AG04450 (cell line): ENCODE measurements around the gene TRAF4. TPM values are rescaled to one million over a fixed set of nuclear protein-coding genes. Genes with fewer than 3 reads are reported as not detected.

ENCODE experiments used
- CTCF ChIA-PET: fragments of 300-600, 350-600 bp; formaldehyde crosslinking; extraction: SDS; loops from one replicate; lab custom pipeline; 2022; ENCODE audit warnings: antibody characterized with exemption, inconsistent platforms; lab: Charles Lee
- POLR2A ChIA-PET: fragments of 350-600 bp; formaldehyde crosslinking; extraction: SDS; loops from one replicate; lab custom pipeline; 2021; ENCODE audit warnings: antibody characterized with exemption, inconsistent platforms; lab: Yijun Ruan, JAX
- DNase-seq: peaks from one replicate; pipeline ENCODE4 v3.0.0-alpha.2; 2011; ENCODE audit warnings: low read depth, low spot score
- H3K27ac ChIP-seq: one replicate; pipeline ENCODE4 v1.5.1; 2012; ENCODE audit warnings: low read depth, low read length, control low read depth
- H3K27me3 ChIP-seq: one replicate; pipeline ENCODE4 v1.6.0; 2012; ENCODE audit warnings: low read length; ENCODE audit not compliant: control insufficient read depth, insufficient read depth
- H3K4me3 ChIP-seq: 2 replicates; pipeline ENCODE4 v1.5.1; 2011; ENCODE audit warnings: mild to moderate bottlenecking, low read depth, low read length, control low read depth
- H3K9me3 ChIP-seq: 2 replicates; pipeline ENCODE4 v1.5.1; 2012; ENCODE audit warnings: low read length; ENCODE audit not compliant: control insufficient read depth, insufficient read depth
- polyA plus RNA-seq: library from polyadenylated mRNA; depleted of rRNA; stranded (reverse); fragments of >200 nt; gene quantifications from 2 replicates; pipeline ENCODE4 v1.2.3, GENCODE V29; 2011
- TF ChIP-seq, protein P1 (sequence below): IDR thresholded peaks from 2 replicates; pipeline ENCODE4 v1.5.1; 2011; ENCODE audit warnings: low read depth, low read length, control low read depth, inconsistent platforms

The TRAF4 gene
- polyA plus RNA-seq, 1 experiment, result 26.1 TPM

DNA sequence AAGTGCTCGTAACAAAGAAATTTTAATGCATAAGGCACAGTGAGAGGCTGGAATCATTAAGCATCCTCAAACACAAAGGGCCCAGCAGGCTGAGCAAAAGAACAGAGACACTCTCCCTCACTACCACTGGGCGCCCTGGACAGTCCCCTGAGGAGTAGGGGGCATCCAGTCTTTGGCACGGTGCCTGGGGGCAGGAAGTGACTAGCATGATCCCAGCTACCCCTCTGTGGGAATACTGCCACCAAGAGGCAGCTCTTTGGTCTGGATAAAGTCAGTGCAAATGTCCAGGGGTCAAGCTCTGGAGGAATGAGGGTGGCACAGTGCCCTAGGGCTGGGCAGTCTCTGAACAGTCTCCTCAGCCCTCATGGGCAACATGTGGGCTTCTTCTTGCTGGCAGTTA, 29.5 kb upstream of the TRAF4 start:
- DNase-seq, result no peak
- Histone ChIP-seq H3K27ac (no peak overlapping the region), H3K4me3 (no peak overlapping the region), H3K27me3 (no peaks in the 10 kb centered on the region), H3K9me3 (no peaks in the 10 kb centered on the region; the same call in 1 of the 2 replicates)
- CTCF ChIA-PET, result no interaction called here
- TF ChIP-seq, protein P1, sequence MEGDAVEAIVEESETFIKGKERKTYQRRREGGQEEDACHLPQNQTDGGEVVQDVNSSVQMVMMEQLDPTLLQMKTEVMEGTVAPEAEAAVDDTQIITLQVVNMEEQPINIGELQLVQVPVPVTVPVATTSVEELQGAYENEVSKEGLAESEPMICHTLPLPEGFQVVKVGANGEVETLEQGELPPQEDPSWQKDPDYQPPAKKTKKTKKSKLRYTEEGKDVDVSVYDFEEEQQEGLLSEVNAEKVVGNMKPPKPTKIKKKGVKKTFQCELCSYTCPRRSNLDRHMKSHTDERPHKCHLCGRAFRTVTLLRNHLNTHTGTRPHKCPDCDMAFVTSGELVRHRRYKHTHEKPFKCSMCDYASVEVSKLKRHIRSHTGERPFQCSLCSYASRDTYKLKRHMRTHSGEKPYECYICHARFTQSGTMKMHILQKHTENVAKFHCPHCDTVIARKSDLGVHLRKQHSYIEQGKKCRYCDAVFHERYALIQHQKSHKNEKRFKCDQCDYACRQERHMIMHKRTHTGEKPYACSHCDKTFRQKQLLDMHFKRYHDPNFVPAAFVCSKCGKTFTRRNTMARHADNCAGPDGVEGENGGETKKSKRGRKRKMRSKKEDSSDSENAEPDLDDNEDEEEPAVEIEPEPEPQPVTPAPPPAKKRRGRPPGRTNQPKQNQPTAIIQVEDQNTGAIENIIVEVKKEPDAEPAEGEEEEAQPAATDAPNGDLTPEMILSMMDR, result no peak
- POLR2A ChIA-PET, result no interaction called here

DNA sequence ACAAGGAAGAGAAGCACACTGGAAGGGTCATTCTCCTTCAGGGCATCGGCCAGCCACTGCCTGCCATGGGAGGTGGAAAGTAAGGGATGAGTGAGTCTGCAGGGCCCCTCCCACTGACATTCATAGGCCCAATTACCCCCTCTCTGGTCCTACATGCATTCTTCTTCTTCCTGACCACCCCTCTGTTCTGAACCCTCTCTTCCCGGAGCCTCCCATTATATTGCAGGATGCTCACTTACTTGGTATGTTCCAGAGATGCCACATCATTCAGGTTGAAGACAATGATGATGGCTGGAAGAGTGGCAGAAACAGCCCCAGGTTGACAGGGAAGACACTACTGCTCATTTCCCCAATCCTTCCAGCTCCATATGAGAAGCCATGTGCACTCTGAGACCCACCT, 28.6 kb upstream of the TRAF4 start:
- Histone ChIP-seq H3K4me3 (peak overlapping the region; percentile 85), H3K27ac (no peak overlapping the region), H3K9me3 (no peaks in the 10 kb centered on the region; the same call in 1 of the 2 replicates), H3K27me3 (no peaks in the 10 kb centered on the region)
- CTCF ChIA-PET, result interaction anchor here (1.2 kb wide), 1 partner anchor 238 kb away, joined by 4 read pairs; no protein-coding TSS in a partner anchor
- TF ChIP-seq, protein P1, result no peak
- POLR2A ChIA-PET, result interaction anchor here (0.6 kb wide), 1 partner anchor 54 kb away, joined by 11 read pairs; no protein-coding TSS in a partner anchor
- DNase-seq, result no peak

DNA sequence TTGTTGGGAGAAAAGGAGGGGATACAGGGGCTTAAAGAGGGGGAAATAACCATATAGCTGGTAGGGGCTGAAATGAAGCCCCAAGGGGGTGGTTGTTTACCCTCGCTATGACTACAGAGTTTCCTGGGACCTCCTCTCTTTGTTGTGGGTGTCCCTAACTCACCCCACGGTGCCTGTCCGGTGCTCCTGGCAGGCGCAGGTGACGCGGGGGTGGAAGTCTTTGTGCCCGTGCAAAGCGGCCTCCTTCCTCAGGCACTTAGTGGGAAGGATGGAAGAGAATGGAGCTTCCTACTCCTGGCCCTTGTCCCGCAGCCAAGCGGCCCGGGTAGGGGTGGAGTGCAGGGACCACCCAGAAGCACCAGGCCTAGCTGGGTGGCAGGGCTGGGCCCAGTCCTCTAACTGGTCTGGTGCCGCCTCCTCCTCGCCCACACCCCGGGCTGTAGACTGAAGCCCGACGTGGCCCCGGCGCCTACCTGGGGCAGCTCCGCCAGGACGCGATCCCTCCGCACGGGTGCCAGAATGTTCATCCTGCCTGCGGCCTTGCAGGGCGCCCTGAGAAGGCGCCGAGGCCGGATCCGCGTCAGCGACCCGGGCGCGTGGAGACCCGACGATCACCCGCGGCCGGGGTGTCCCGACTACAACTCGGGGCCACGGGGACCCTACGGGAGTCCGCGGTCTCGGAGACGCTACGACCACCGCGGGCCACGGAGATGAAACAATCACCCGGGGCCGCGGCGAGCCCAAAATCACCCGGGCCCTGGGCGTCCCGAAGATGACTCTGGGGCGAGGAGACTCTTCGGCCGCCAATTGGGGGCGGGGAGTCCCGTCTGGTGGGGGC, 26.9 kb upstream of the TRAF4 start:
- POLR2A ChIA-PET, result no interaction called here

DNA sequence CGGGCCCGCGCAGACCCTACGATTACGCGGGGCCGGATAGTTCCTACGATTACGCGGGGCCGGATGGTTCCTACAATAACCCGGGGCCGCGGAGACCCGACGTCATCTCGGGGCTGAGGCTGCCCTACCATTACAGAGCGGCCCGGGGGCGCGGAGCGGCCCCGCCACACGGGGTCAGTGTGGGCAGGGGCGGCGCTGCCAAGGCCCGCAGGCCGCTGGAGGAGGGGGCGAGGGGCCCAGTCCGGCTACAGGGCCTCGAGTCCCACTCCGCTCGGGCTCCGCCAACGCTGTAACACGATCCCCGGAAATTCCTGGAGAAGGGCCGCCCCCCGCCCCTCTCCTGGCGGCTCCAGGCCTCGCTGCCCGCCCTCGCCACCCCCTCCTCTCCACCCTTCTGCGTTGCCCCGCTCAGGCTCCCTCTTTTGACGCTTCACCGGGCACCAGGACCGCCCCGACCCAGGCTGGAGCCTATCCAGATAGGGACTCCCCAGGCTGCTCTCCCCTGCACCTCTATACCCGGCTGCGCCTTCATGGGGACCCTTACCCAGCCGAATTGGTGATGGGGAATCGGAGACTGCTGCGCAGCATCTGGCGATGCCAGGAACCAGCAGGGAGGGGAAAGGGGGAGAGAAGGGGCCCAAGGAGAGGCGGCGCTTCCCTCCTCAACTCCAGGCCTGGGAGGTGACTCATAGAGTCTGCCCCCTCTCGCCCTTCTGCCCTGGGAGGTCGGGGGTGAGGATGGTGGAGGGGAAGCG, 26.1 kb upstream of the TRAF4 start, which contains the start of gene RAB34:
Gene RAB34, minus strand, starts transcription at position 291 of the 755 bp plus-strand sequence. CDS start 602 bp downstream, outside the sequence.
- peak within 1 kb of the TSS; percentile 85 for H3K4me3 ChIP-seq
- POLR2A ChIA-PET, result no interaction called here

More for the DNA sequence above, 26.9 kb upstream of the TRAF4 start:
- CTCF ChIA-PET, result interaction anchor here (1.0 kb wide), 1 partner anchor 10 kb away, joined by 3 read pairs; no protein-coding TSS in a partner anchor
- no peaks in the 10 kb centered on the region for H3K27me3 ChIP-seq
- H3K27ac ChIP-seq, result peak overlapping the region; percentile 91
- TF ChIP-seq, protein P1, result no peak
- peak overlapping the region; percentile 85 for H3K4me3 ChIP-seq
- no peak for DNase-seq
- H3K9me3 ChIP-seq, result no peaks in the 10 kb centered on the region; the same call in 1 of the 2 replicates

More for the DNA sequence above, 26.1 kb upstream of the TRAF4 start, which contains the start of gene RAB34:
- TF ChIP-seq, protein P1, result peak; percentile 15; the same call in 1 of the 2 replicates
- peak; percentile 74 for DNase-seq
- CTCF ChIA-PET, result no interaction called here
- Histone ChIP-seq H3K9me3 (no peaks in the 10 kb centered on the region; the same call in 1 of the 2 replicates), H3K27ac (peak within 1 kb of the TSS; percentile 91), H3K27me3 (no peaks in the 10 kb centered on the region)
